Esophagus muscularis mucosa (tissue), 4 donors: ENCODE measurements around the gene CYP11A1. TPM values are rescaled to one million over a fixed set of nuclear protein-coding genes. Genes with fewer than 3 reads are reported as not detected.

Experiments used
- DNase-seq: peaks from one replicate; pipeline ENCODE4 v3.0.0-alpha.2; 2017; ENCODE audit errors: extremely low spot score
- H3K27ac ChIP-seq, 4 donors: fragments of 200-600 bp; sonication (generic); replicated peaks in 1 of 4; 1 replicate in 3 of 4; 2 replicates in 1 of 4; pipeline ENCODE4 v1.5.1; 2016 to 2019; ENCODE audit warnings: mild to moderate bottlenecking in 1 of 4
- H3K27me3 ChIP-seq, 4 donors: fragments of 200-600 bp; sonication (generic); one replicate each; pipeline versions ENCODE4 v1.5.1 to v1.6.0; 2016 to 2019
- H3K36me3 ChIP-seq, 4 donors: fragments of 200-600 bp; sonication (generic); one replicate each; pipeline ENCODE4 v1.5.1; 2016 to 2019
- H3K4me1 ChIP-seq, 4 donors: fragments of 200-600 bp; sonication (generic); one replicate each; pipeline ENCODE4 v1.5.1; 2016 to 2019
- H3K4me3 ChIP-seq, 4 donors: fragments of 200-600 bp; sonication (generic); 1 replicate in 2 of 4; 2 replicates in 2 of 4; pipeline ENCODE4 v1.5.1; 2016 to 2019; ENCODE audit warnings: mild to moderate bottlenecking in 4 of 4, moderate library complexity in 1 of 4
- H3K9me3 ChIP-seq, 4 donors: fragments of 200-600 bp; sonication (generic); 1 replicate in 3 of 4; 2 replicates in 1 of 4; pipeline ENCODE4 v1.5.1; 2016 to 2019
- CTCF ChIP-seq, 3 experiments: fragments of 200-600 bp in 2 of 3; fragments of 450-650 bp in 1 of 3; sonication (generic) in 2 of 3; IDR thresholded peaks; one replicate each; pipeline ENCODE4 v1.5.1; 2017 to 2019; ENCODE audit warnings: antibody characterized with exemption in 3 of 3, mild to moderate bottlenecking in 2 of 3, moderate library complexity in 1 of 3
- EP300 ChIP-seq: sonication (generic); formaldehyde crosslinking; IDR thresholded peaks from one replicate; pipeline ENCODE4 v1.6.1; 2017; ENCODE audit warnings: antibody characterized with exemption
- POLR2A ChIP-seq: fragments of 450-650 bp; IDR thresholded peaks from one replicate; pipeline ENCODE4 v1.6.1; 2017; ENCODE audit warnings: antibody characterized with exemption, moderate library complexity, mild to moderate bottlenecking, low read depth
- POLR2AphosphoS5 ChIP-seq, 2 donors: sonication (generic); formaldehyde crosslinking; IDR thresholded peaks; one replicate each; pipeline ENCODE4 v1.6.1; 2017; ENCODE audit warnings: antibody characterized with exemption in 2 of 2
- WGBS: methylation state at CpG from one replicate; pipeline ENCODE4 v1.1.5; 2018; 5-methylcytosine and 5-hydroxymethylcytosine counted together
- intact Hi-C: fragments of 100-400 bp; cut with DNase I; formaldehyde crosslinking; loops from one replicate; pipeline ENCODE4 v1.15.1; 2023
- total RNA-seq, 4 donors: library from RNA; depleted of rRNA; stranded (reverse); fragments of >200 nt; gene quantifications; one replicate each; pipeline versions ENCODE4 v1.1.0 to v1.2.1, GENCODE V29; 2016

The CYP11A1 gene
- total RNA-seq, 4 donors from 2014 or later: 1.7 to 2.5 (median 1.8) TPM

- TF ChIP-seq POLR2AphosphoS5 (IDR thresholded peaks at IDR 0.05) (no peak), POLR2A (no peak)
- Histone ChIP-seq H3K27ac (no peak overlapping the region), H3K4me3 (no peak overlapping the region), H3K9me3 (no peaks in the 10 kb centered on the region), H3K4me1 (peaks cover 0 to 16% (median 2%) of the 10 kb centered on the region in 4 donors), H3K36me3 (no peaks in the 10 kb centered on the region), H3K27me3 (peaks cover 0 to 45% (median 0%) of the 10 kb centered on the region in 4 donors)
- 68% methylated on average over 11 of the region's 13 CpGs for WGBS
- intact Hi-C loops: no loop called here
- no peak for DNase-seq
Measured at GRCh38 chr15:74402873-74403587, 35.6 kb upstream of the CYP11A1 start.

GRCh38 chr15:74402337-74402841 is 34.9 kb upstream of the CYP11A1 start:
- no peak for DNase-seq
- intact Hi-C loops: no loop called here
- H3K9me3 ChIP-seq: no peaks in the 10 kb centered on the region
- no peak overlapping the region for H3K4me3 ChIP-seq
- no peak overlapping the region for H3K27ac ChIP-seq
- peaks cover 0 to 16% (median 2%) of the 10 kb centered on the region in 4 donors for H3K4me1 ChIP-seq
- 90% methylated on average over 2 of the region's 5 CpGs for WGBS
- TF ChIP-seq POLR2A (no peak), EP300 (no peak), CTCF (IDR thresholded peaks at IDR 0.05) (no peak), POLR2AphosphoS5 (IDR thresholded peaks at IDR 0.05) (no peak)
- H3K27me3 ChIP-seq: peaks cover 0 to 43% (median 0%) of the 10 kb centered on the region in 4 donors
- H3K36me3 ChIP-seq: no peaks in the 10 kb centered on the region

- WGBS: 73% methylated on average over 10 of the region's 11 CpGs
- Histone ChIP-seq H3K27me3 (peaks cover 0 to 42% (median 0%) of the 10 kb centered on the region in 4 donors), H3K9me3 (no peaks in the 10 kb centered on the region), H3K4me1 (peaks cover 0 to 16% (median 2%) of the 10 kb centered on the region in 4 donors), H3K27ac (no peak overlapping the region), H3K36me3 (no peaks in the 10 kb centered on the region), H3K4me3 (no peak overlapping the region)
- intact Hi-C loops: no loop called here
- no peak for TF ChIP-seq CTCF (IDR thresholded peaks at IDR 0.05)
- no peak for TF ChIP-seq POLR2AphosphoS5 (IDR thresholded peaks at IDR 0.05)
- no peak for TF ChIP-seq POLR2A
- TF ChIP-seq EP300: no peak
- no peak for DNase-seq
Measured at GRCh38 chr15:74400915-74401757, 33.7 kb upstream of the CYP11A1 start.

GRCh38 chr15:74400313-74400860 is 32.9 kb upstream of the CYP11A1 start:
- H3K9me3 ChIP-seq: no peaks in the 10 kb centered on the region
- WGBS: 90% methylated on average over 7 of the region's 10 CpGs
- H3K27ac ChIP-seq: no peak overlapping the region
- H3K27me3 ChIP-seq: peaks cover 0 to 34% (median 0%) of the 10 kb centered on the region in 4 donors
- TF ChIP-seq POLR2A (no peak), POLR2AphosphoS5 (IDR thresholded peaks at IDR 0.05) (no peak), EP300 (no peak), CTCF (IDR thresholded peaks at IDR 0.05) (no peak)
- DNase-seq: no peak
- no peak overlapping the region for H3K4me3 ChIP-seq
- intact Hi-C loops: no loop called here
- no peaks in the 10 kb centered on the region for H3K36me3 ChIP-seq
- peaks cover 0 to 16% (median 2%) of the 10 kb centered on the region in 4 donors for H3K4me1 ChIP-seq
